MCF 10A (cell line): Measurements from ENCODE around the gene ZNF530. TPM values are rescaled to one million over a fixed set of nuclear protein-coding genes. Genes with fewer than 3 reads are reported as not detected.

Experiments
- BruUV-seq: library from RNA; stranded (reverse); fragments of 400-500 nt; replicated peaks from 2 replicates; lab custom pipeline; 2021; lab: Mats Ljungman, UMichigan
- CTCF ChIA-PET: fragments of 300-600 bp; sonication (Branson Sonifier 250); formaldehyde crosslinking; extraction: SDS; loops from one replicate; lab custom pipeline; 2021; ENCODE audit warnings: antibody characterized with exemption, inconsistent platforms; lab: Yijun Ruan, JAX
- POLR2A ChIA-PET: fragments of 300-600, 350-650 bp; sonication (Branson Sonifier 250); formaldehyde crosslinking; extraction: SDS; loops from one replicate; lab custom pipeline; 2020; ENCODE audit warnings: antibody characterized with exemption, inconsistent platforms; lab: Yijun Ruan, JAX
- DNase-seq: peaks from one replicate; pipeline ENCODE4 v3.0.0-alpha.2; 2018; ENCODE audit not compliant: unreplicated experiment
- H3K27ac Mint-ChIP-seq: one replicate; pipeline ENCODE4 v1.8.0; 2022; ENCODE audit warnings: mild to moderate bottlenecking, low read depth, mixed read lengths; ENCODE audit not compliant: unreplicated experiment
- H3K27me3 Mint-ChIP-seq: one replicate; pipeline ENCODE4 v1.8.0; 2022; ENCODE audit warnings: mixed read lengths; ENCODE audit not compliant: insufficient read depth, unreplicated experiment
- H3K36me3 Mint-ChIP-seq: one replicate; pipeline ENCODE4 v1.8.0; 2022; ENCODE audit warnings: mild to moderate bottlenecking, moderate library complexity, mixed read lengths; ENCODE audit not compliant: insufficient read depth, unreplicated experiment
- H3K4me1 Mint-ChIP-seq: one replicate; pipeline ENCODE4 v1.8.0; 2022; ENCODE audit warnings: mixed read lengths; ENCODE audit not compliant: insufficient read depth, unreplicated experiment
- H3K4me3 Mint-ChIP-seq: one replicate; pipeline ENCODE4 v1.8.0; 2022; ENCODE audit warnings: mild to moderate bottlenecking, moderate library complexity, mixed read lengths; ENCODE audit not compliant: unreplicated experiment
- H3K9me3 Mint-ChIP-seq: one replicate; pipeline ENCODE4 v1.8.0; 2022; ENCODE audit warnings: mixed read lengths; ENCODE audit not compliant: unreplicated experiment
- CTCF ChIP-seq: fragments of 200-600 bp; IDR thresholded peaks from one replicate; pipeline ENCODE4 v1.8.0; 2022; ENCODE audit warnings: antibody characterized with exemption, mild to moderate bottlenecking; ENCODE audit not compliant: unreplicated experiment
- intact Hi-C: fragments of 100-400 bp; cut with micrococcal nuclease; formaldehyde crosslinking; loops from 2 replicates; pipeline ENCODE4 v1.14.1; 2022
- total RNA-seq: library from RNA; stranded (reverse); gene quantifications from 2 replicates; pipeline ENCODE4 v1.2.3, GENCODE V29; 2022

Gene ZNF530
- total RNA-seq, 1 experiment from 2014 or later: 2.4 TPM

DNA sequence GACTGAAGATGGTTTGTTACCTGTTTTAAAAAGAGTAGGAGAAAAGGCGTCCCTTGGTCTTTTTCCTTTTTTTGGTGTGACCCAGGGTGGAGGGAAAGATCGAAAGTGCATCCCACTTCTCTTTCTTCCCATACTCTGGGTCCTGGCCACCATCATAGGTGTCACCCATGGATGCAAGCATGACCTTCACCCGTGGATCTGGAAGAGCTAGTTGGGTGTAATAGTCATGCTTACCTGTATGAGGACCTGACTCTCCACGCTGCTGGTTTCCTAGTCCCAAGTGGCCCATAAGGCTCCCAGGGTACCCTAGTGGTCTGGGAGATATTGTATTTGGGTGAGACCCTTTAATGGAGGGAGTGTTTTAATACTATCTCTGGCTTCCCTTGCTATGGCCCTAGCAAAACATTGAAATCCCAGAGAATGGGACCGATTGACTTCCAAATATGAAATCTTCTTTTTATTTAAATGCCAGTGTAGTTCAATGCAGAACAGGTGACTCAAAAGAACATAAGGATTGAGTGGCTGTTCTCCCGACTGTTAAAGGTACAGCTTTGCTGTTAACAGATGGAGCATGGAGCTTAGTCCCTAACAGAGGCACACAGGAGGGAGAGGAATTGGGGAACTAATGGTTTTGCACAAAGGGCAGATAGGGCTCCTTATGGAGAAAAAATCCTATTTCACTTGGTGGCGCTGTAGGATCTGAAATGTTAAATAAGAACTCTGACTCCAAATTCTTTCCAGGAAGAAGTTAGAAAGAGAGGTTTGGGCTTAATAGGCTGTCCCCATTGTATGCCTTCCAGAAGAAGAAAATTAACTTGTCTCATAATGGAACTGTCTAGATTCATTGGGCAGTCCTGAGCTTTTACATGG is 33.1 kb upstream of the ZNF530 start:
- intact Hi-C loops: no loop called here
- POLR2A ChIA-PET: interaction anchor here (1.0 kb wide), 1 partner anchor 123 kb away, joined by 4 read pairs; no protein-coding TSS in a partner anchor
- DNase-seq: peak; percentile 50
- Mint-ChIP-seq H3K4me1 (no peaks in the 10 kb centered on the region), H3K27me3 (no peaks in the 10 kb centered on the region), H3K36me3 (no peaks in the 10 kb centered on the region), H3K4me3 (no peak overlapping the region), H3K9me3 (peaks cover 51% of the 10 kb centered on the region), H3K27ac (no peak overlapping the region)
- CTCF ChIA-PET: interaction anchor here (0.9 to 1.0 kb wide), 2 partner anchors 12 to 642 kb away, joined by 3 to 4 read pairs; partner anchors contain the start of gene ZNF416
- TF ChIP-seq CTCF: no peak
- BruUV-seq: no TSS peak

DNA sequence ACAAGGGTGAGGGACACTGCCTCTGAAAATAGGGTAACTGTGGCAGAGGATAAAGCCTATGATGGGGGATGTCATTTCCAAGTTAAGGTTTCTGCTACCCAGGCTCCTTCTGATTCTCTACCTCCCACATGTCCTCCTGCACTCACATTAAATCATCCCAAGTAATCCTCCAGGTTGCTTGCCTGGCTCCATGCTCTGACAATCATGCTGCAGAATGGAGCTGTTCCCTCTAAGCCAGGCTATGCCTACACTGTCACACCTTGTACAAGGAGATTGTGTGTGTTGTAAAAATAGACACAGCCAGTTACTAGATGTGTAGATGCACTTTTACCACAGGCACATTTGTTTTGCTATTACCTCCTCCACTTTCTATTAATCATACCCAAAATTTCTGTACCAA is 29.0 kb upstream of the ZNF530 start:
- ChIA-PET POLR2A (no interaction called here), CTCF (no interaction called here)
- peaks cover 44% of the 10 kb centered on the region for H3K9me3 Mint-ChIP-seq
- H3K4me3 Mint-ChIP-seq: no peak overlapping the region
- no peaks in the 10 kb centered on the region for H3K27me3 Mint-ChIP-seq
- H3K36me3 Mint-ChIP-seq: peaks cover 36% of the 10 kb centered on the region
- H3K27ac Mint-ChIP-seq: no peak overlapping the region
- TF ChIP-seq CTCF: no peak
- no TSS peak for BruUV-seq
- no peaks in the 10 kb centered on the region for H3K4me1 Mint-ChIP-seq
- intact Hi-C loops: loop anchor here (10.0 kb wide), 1 partner anchor 344 kb away; the partner anchor contains the start of gene ZNF417
- DNase-seq: no peak

DNA sequence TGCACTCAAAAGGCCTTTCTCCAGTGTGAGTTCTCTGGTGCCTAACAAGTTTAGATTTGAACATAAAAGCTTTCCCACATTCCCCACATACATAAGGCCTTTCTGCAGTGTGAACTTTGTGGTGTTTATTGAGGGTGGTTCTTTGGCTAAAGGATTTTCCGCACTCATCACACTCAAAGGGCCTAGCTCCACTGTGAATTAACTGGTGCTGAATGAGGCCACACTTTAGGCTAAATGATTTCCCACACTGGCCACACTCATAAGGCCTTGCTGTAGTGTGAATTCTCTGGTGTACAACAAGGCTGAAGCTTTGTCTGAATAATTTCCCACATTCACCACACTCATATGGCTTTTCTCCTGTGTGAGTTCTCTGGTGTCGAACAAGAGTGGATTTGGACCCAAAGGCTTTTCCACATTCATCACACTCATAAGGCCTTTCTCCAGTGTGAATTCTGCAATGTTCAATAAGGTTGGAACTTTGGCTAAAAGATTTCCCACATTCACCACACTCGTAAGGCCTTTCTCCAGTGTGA is 27.2 kb upstream of the ZNF530 start:
- H3K27ac Mint-ChIP-seq: no peak overlapping the region
- POLR2A ChIA-PET: interaction anchor here (0.6 to 0.8 kb wide), 2 partner anchors 27 to 42 kb away, joined by 3 to 4 read pairs; partner anchors contain the start of genes ZNF134 and ZNF530
- no peak for DNase-seq
- BruUV-seq: no TSS peak
- peaks cover 9% of the 10 kb centered on the region for H3K4me1 Mint-ChIP-seq
- CTCF ChIA-PET: no interaction called here
- no peak for TF ChIP-seq CTCF
- intact Hi-C loops: loop anchor here (10.0 kb wide), 1 partner anchor 342 kb away; the partner anchor contains the start of gene ZNF417
- H3K36me3 Mint-ChIP-seq: peaks cover 54% of the 10 kb centered on the region
- peaks cover 51% of the 10 kb centered on the region for H3K9me3 Mint-ChIP-seq
- no peaks in the 10 kb centered on the region for H3K27me3 Mint-ChIP-seq
- H3K4me3 Mint-ChIP-seq: no peak overlapping the region

DNA sequence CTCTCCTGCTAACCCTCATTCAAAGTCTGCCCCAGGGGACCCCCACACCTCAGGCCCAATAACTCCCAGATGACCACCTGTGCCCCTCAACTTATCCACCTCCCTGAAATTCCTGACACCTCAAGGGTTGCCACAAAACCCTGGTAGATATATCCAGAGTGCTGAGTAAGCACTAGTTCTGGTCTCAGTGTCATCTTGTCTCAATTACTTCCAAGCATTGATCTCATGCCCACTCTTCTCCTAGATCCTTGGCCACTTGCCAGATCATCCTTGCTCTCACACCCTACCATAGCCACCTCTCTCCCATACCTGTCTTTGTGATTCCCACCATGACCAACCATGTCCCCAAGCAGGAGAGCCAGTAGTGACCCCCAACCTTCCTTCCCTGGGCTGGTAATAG is 23.0 kb upstream of the ZNF530 start:
- Mint-ChIP-seq H3K4me3 (no peak overlapping the region), H3K36me3 (peaks cover 57% of the 10 kb centered on the region), H3K9me3 (peaks cover 43% of the 10 kb centered on the region), H3K4me1 (peaks cover 17% of the 10 kb centered on the region), H3K27me3 (no peaks in the 10 kb centered on the region), H3K27ac (no peak overlapping the region)
- no peak for DNase-seq
- BruUV-seq: no TSS peak
- ChIA-PET POLR2A (no interaction called here), CTCF (no interaction called here)
- TF ChIP-seq CTCF: no peak
- intact Hi-C loops: loop anchor here (10.0 kb wide), 1 partner anchor 338 kb away; the partner anchor contains the start of gene ZNF417
